Prostate gland (tissue), 2 donors: ENCODE results near the gene RHOXF2B.
"Not testable (repeated sequence)": the region's sequence is repeated elsewhere in the genome, so short reads cannot be mapped to it uniquely, and the experiment has no call there.

ENCODE experiments used
- CTCF ChIP-seq, 4 experiments: fragments of 200-600 bp in 2 of 4; fragments of 450-650 bp in 2 of 4; sonication (generic) in 2 of 4; IDR thresholded peaks; 1 replicate in 3 of 4; 2 replicates in 1 of 4; pipeline ENCODE4 v1.5.1; 2016 to 2019; ENCODE audit warnings: antibody characterized with exemption in 4 of 4, mild to moderate bottlenecking in 2 of 4, moderate library complexity in 2 of 4
- POLR2A ChIP-seq: fragments of 450-650 bp; IDR thresholded peaks from one replicate; pipeline ENCODE4 v1.6.1; 2016; ENCODE audit warnings: antibody characterized with exemption, mild to moderate bottlenecking
- POLR2AphosphoS5 ChIP-seq: sonication (generic); formaldehyde crosslinking; IDR thresholded peaks from one replicate; pipeline ENCODE4 v1.6.1; 2017; ENCODE audit warnings: antibody characterized with exemption

- TF ChIP-seq CTCF (IDR thresholded peaks at IDR 0.05); POLR2AphosphoS5; POLR2A: not testable (repeated sequence)
Observed at GRCh38 chrX:120040176-120040575, 37.3 kb downstream of the RHOXF2B start.
